ENCODE results near the gene SKIL. TPM values are rescaled to one million over a fixed set of nuclear protein-coding genes. Genes with fewer than 3 reads are reported as not detected.

Gene SKIL
- total RNA-seq, 1 experiment from 2014 or later: 51.7 TPM

DNA sequence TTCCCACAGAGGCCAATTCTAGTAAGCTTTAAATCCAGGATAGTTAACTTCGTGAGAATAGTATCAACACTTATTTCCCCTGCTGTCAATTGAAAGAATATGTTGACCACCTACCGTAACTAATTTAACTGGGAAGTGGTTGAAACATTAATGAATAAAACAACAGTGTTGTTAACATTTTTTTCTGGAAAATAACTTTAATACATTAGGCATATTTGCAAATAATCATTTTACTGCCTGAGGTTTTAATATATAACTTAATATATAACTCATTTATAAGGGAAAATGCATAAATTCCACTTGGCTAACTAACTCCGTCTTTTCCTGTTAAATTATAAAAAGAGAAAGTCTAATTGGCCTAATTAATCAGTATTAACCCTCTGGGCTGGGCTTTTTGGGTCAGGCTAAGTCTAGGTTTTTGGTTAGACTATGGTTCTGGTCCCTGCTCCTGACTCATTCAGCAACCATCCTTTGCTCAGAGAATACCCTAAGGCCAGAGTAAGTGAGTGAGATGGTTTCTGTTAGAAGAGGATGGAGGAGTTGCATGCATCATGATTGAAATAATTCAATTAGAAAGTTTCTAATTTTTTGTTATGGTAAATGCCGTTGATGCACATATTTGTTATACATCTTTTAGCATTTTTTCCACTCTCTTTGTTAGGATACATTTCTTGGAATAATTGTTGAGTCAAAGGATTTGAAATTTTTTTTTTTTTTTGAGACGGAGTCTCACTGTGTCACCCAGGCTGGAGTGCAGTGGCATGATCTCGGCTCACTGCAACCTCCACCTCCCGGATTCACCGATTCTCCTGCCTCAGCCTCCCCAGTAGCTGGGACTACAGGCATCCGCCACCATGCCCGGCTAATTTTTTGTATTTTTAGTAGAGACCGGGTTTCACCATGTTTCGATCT is 10.8 kb upstream of the SKIL start:
- DNase-seq (ENCODE audit: low spot score): no peak

DNA sequence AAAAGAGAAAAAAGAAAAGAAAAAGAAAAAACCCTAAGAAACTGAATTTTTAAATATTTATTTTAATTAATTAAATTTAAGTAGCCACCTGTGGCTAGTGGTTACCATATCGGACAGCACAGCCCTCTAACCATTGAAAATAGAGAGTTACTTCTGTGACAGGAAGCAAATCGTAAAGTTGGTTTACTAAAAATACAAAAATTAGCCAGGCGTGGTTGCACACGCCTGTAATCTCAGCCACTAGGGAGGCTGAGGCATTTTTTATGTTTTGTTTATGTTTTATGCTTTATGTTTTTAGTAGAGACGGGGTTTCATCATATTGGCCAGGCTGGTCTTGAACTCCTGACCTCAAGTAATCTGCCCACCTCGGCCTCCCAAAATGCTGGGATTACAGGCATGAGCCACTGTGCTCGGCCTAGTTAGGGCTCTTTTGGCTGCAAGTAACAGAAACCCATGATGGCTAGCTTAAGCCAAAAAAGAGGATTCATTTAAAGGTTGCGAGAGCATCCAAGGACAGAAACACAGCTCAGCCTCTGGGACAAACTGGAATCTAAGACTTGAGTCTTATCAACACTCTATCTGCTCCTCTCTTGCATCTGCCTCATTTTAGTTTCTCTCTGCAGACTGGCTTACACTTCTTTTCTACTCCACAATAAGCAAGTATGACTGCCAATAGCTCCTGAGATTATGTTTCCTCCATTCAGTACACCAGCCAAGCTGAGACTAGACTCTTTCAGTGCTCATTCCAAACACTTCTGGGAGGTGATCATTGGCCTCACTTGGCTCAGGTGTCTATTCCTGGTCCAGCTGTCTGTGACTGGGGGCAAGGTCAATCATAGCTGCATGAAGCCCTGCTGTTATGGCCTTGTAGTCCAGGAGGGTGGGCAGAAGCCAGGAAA is 6.8 kb upstream of the SKIL start:
- no peak for DNase-seq (ENCODE audit: low spot score)

DNA sequence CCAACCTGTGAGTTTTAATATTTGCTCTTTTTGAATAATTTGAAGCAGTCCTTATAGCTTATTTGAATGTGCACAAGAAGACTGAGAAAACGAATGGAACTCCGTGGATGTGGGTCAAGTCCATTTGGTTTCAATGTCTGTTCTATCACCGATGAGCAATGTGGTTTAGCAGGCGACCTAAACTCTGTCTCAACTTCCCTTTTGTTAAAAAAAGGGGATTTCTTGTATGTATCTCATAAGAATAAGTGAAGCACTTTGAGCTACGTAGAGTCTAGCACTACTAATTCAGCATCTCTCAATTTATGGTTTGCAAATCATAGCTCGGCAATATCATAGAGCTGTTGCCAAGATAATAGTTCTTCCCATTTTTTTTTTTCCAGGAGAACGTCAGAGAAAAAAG is 4.6 kb upstream of the SKIL start:
- no peak for DNase-seq (ENCODE audit: low spot score)

DNA sequence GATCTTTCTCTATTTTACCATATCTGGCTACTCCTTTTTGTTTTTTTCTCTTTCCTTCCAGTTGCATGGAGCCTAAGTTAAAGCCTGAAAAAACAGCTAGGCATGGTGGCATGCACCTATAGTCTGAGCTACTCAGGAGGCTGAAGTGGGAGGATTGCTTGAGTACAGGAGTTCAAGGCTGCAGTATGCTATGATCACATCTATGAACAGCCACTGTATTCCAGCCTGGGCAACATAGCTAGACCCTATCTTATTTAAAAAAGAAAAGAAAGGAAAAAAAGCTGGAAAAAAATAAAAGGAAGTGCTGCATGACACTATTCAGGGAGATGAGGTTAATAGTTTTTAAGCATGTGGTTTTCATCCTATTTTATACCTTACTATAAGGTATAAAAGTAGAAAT is 4.0 kb upstream of the SKIL start:
- DNase-seq (ENCODE audit: low spot score): no peak

DNA sequence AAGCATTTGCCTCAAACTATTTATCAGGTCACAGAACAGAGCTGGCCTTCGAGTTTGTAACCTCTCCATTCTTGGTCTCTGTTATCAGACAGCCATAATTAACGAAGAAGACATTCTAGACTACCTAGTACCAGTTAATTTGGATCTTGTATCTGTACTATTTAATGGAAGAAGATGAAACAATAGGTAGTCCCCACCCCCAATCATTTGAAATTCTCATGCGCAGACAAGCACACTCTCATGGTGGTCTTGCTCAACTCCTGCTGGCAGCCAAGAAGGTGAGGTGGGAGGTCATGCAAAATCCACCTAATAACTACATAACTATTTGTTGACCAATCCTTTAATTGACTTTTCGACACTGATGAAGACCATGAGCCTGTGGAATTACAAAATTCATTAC is 2.8 kb upstream of the SKIL start:
- no peak for DNase-seq (ENCODE audit: low spot score)

DNA sequence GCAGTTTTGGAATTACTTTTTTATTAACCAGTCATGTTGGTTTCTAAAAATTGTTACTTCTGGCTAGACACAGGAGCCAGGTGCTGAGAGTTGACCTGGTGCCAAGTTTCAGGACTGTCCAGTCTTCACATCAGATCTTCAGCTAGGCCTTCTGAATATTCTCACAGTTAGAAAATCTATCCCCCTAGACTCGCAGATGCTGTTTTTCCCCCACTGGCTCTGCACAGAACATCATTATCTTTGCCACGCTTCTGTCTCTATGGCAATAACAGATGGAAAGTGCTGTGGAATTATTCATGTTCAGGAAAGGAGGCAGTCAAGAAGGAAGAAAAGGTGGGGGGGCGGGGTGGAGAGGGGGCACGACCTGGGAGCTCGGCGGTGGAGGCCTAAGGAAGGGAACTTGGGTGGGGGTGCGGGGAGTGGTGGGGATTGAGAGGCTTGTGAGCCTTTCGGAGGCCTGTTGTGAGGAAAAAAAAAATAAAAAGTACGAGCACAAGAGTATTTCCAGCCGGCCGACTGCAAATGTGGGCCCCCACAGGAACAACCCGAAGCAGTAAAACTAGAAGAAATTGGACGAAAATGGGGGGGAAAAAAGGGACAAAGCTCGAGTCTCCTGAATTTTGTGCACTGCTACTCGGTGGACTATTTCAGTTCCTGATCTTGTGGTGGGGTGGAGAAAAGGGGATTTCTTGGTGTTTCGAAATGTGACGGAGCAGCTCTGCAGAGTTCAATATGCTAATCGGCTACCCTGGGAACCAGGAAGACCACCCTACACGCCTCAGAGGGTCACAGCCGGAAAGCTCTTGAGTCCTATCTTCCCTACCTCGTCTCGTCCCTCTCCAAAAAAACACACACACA is 1.5 kb upstream of the SKIL start:
- peak; percentile 73 for DNase-seq (ENCODE audit: low spot score)

DNA sequence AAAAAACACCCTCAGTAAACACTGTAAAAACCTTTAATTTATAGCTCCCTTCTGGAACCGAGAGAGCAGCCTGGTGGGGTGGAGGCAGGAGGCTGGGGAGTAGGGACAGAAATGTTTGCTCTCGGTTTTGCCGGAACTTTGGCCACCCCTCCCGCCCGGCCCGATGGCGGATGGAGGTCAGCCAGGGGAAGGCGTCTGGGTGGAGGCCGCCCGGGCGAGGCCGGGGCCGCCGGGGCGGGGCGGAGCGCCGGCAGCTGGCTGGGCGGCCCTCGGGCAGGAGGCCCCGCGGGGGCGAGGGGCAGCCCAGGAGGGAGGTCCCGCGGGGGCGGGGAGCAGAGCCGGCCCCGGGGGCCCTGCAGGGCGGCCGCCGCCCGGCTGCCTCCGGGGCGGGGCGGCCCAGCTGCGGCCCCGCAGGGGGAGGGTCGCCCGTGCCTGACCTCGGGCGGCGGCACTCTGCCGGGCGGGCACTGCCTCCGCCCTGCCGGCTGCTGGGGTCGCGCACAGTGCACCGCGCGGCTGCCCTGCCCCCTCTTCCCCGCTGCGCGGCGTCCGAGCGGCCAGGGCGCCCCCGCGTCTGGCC is 829 bp upstream of the SKIL start:
- DNase-seq (ENCODE audit: low spot score): peak; percentile 96

DNA sequence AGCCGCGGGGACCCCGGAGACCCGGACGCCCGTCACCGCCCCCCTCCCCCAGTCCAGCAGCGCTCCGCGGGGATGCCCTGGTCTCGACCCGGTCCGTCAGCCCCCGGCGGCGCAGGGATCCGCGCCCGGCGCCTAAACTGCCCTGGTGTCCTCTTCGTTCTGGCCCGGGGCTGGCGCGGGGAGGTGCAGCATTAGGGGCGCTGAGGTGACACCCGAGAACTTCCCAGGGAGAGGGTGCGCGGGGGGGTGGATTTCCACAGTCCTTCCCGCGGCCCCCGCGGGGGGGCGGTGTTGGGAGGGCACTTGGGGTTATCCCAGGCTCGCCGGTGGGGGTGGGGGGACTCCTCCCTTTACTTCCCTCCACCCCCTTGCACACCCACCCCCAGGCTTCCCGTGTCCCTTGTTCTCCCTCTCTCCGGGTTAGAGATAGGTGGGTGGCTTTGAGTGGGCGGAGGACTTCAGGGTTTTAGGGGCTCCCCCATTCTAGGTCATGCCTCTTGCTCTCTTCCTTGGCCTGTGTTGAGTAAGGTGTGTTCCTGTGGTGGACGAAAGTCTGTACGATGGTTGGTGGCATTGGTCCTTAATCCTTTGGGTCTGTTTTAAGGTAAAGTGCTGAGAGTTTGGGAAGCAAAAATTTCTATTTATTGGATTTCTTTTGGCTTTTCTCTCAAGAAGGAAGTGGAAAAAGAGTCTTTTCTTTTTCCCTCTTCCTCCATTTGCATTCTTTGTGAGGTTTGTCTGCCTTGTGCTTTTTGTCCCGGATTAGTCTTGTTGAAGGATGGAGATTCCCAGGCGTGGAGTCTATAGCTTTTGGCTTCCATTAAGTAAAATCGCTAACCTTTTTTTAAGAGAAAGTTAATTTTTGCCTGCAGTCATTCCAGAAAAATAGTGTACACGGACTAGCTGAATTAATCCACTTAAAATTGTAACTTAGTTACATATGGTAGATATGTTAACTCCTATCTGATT is 811 bp downstream of the SKIL start:
- peak; percentile 91 for DNase-seq (ENCODE audit: low spot score)

DNA sequence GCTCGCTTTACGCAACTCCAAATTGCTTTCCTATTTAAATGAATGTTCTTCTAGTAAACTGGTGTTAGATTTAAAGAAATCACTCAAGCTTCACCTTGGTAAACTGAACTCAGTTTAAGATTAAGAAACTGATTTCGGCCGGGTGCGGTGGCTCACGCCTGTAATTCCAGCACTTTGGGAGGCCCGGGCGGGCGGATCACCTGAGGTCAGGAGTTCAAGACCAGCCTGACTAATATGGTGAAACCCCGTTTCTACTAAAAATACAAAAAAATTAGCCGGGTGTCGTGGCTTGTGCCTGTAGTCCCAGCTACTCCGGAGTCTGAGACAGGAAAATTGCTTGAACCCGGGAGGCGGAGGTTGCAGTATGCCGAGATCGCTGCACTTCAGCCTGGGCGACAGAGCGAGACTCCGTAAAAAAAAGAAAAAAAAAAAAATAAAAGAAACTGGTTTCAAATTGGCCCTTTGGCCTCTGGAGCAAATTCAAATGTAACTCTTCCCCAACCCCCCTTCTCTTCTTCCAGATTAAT is 1.7 kb downstream of the SKIL start:
- no peak for DNase-seq (ENCODE audit: low spot score)

DNA sequence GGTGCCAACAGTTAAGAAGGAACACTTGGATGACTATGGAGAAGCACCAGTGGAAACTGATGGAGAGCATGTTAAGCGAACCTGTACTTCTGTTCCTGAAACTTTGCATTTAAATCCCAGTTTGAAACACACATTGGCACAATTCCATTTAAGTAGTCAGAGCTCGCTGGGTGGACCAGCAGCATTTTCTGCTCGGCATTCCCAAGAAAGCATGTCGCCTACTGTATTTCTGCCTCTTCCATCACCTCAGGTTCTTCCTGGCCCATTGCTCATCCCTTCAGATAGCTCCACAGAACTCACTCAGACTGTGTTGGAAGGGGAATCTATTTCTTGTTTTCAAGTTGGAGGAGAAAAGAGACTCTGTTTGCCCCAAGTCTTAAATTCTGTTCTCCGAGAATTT is 3.0 kb downstream of the SKIL start:
- no peak for DNase-seq (ENCODE audit: low spot score)

DNA sequence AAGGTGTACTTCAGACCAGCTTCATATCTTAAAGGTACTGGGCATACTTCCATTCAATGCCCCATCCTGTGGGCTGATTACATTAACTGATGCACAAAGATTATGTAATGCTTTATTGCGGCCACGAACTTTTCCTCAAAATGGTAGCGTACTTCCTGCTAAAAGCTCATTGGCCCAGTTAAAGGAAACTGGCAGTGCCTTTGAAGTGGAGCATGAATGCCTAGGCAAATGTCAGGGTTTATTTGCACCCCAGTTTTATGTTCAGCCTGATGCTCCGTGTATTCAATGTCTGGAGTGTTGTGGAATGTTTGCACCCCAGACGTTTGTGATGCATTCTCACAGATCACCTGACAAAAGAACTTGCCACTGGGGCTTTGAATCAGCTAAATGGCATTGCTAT is 3.4 kb downstream of the SKIL start:
- no peak for DNase-seq (ENCODE audit: low spot score)

DNA sequence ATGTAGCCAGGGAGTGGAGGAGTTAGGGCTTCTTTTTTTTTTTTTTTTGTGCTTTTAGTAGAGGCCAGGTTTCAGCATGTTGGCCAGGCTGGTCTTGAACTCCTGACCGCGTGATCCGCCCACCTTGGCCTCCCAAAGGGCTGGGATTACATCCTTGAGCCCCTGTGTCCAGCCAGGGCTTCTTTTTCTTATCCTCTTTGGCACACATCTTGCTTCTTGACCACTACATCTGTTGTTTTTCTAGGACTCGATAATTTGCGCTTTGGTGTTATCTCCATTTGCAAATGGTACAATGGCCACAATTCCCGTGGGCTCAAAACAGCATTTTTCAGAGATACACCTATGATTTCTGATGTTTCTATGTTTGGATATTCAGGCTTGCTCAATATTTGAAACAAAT is 4.2 kb downstream of the SKIL start:
- DNase-seq (ENCODE audit: low spot score): no peak

DNA sequence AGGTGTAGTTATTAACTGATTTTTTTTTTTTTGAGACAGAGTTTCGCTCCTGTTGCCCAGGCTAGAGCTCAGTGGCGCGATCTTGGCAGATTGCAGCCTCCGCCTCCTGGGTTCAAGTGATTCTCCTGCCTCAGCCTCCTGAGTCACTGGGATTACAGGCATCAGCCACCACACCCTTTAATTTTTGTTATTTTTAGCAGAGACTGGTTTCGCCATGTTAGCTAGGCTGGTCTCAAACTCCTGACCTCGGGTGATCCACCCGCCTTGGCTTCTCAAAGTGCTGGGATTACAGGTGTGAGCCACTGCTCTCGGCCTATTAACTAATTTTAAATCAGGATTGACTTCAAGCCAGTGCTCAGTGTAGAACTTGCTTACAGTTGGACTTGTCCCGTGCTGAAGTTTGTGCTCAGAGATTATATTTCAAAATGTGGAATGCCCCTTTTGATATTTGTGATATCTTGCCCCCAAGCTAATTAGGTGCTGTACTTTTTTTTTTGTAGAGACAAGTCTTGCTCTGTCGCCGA is 6.0 kb downstream of the SKIL start:
- no peak for DNase-seq (ENCODE audit: low spot score)

DNA sequence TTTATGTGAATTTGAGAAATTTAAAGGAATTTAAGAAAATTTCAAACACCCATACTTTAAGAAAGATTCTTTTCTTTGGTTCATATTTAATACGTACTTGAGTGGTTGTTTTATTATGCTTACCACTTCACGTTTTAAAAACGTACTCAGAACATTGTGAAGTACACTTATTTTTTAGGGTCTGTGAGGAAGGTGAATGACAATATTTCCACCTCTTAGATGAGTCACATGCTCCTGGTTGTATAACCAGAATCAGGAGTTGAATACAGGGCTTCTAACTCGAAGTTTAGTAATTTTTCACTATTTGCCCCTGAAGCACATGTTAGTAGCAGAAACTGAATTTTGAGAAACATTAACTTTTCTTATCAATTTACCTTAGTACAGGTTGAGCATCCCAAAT is 7.5 kb downstream of the SKIL start:
- DNase-seq (ENCODE audit: low spot score): no peak

DNA sequence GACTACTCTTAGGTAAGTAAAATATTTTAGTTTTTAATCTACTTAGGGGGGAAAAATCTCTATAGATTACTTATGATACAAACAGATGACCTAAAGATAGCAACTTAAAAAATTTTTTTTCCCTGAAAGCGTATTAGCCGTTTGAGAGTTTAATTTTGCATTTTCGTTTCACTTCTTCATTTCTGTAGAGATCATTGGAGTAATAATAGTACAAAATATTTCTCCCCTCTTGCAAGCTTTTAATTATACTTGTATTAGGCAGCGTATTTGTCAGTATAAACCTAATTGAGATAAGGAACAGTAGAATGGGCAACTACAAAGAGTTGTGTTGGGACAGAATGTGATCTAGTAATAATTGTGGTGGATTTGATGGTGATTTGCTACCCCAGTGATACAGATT is 10.3 kb downstream of the SKIL start:
- no peak for DNase-seq (ENCODE audit: low spot score)

DNA sequence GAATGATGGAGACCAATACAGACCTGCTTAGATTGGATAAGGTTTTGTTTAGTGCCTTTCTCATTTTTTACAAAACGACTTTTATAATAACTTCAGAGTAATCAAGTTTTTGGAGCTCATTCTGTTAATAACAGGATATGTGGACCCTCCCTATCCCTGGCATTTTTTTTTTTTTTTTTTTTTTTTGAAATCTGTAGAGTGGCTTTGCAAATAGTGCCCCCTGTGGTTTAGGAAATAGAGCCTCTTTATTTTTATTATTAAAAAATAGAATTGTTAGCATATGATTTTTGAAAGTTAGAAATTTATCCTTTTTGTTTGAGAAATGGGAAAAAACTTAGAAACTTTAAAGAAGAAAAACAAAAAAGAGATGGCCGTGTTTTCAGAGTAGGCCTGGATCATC is 11.4 kb downstream of the SKIL start:
- DNase-seq (ENCODE audit: low spot score): no peak

DNA sequence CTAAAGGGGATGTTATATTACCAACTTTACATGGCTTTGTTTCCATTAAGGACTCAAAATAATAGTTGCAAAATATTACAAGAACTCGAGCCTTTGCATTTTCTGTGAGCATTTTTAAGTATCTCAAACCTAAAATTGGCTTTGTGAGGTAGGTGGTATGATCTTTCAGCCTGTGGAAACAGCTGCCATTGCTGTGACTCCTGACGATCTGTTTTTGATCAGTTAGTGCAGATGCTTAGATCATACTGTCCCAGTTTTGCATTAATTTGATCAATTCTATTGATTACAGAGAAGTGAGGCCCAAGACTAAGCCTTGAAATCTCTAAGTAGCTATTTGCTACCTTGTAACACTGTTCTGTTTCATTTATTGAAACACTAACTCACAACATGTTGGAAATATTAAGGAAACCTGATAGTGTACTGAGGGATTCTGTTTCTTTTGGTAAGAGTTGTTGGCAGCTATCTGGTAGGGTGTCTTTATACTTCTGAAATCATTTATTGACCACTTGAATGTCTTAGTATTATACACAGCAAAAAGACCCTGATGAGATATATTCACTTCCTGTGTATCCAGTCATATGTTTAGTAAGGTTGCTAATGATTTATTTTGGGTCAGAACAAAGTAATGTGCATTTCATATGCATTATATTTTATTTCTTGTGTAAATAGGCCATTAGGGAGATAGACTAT is 14.8 kb downstream of the SKIL start:
- DNase-seq (ENCODE audit: low spot score): no peak

DNA sequence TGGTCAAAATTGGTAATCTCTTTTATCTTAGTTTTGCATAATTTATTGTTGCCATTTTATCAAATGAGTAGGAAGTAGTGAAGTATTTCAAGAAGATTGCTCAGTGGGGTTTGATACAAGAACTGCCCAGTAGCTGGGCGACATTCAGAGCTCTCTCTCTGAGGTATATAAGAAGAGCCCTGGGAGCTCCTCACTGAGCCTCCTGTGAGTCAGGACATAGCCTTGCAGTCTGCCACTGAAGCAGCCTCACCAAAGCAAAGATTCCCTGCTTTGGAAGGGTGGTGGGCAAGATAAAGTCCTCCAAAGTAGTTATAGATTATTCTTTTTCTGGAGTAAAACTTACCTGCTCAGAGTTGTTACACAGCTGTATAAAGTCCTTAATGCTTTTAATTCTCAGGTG is 26.1 kb downstream of the SKIL start:
- no peak for DNase-seq (ENCODE audit: low spot score)

DNA sequence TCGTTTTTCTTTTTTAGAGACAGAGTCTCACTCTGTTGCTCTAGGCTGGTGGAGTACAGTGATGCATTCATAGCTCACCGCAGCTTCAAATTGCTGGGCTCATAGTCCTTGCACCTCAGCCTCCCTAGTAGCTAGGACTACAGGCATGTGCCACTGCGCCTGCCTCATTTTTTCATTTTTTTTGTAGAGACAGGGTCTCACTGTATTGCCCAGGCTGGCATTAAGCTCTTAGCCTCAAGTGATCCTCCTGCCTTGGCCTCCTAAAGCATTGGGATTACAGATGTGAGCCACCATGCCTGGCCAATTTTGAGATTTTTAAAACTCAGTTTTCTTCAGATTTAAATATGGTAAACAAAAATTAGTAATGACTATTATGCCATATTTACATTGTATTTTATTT is 29.0 kb downstream of the SKIL start:
- DNase-seq (ENCODE audit: low spot score): no peak
